Measurements from ENCODE around the gene DRC7.

Gene DRC7

GRCh38 chr16:57679767-57680482 is 14.7 kb upstream of the DRC7 start:
- no peak for TF ChIP-seq CTCF (IDR thresholded peaks at IDR 0.05; ENCODE audit: low read length, missing control alignments)
- H3K4me3 ChIP-seq (replicated peaks; ENCODE audit: low read depth, low read length), result no peak overlapping the region

GRCh38 chr16:57680842-57681375 is 13.7 kb upstream of the DRC7 start:
- no peak for DNase-seq (ENCODE audit: low read depth)
- TF ChIP-seq CTCF (IDR thresholded peaks at IDR 0.05; ENCODE audit: low read length, missing control alignments), result no peak
- no peak overlapping the region for H3K4me3 ChIP-seq (replicated peaks; ENCODE audit: low read depth, low read length)

More at GRCh38 chr16:57679767-57680482, 14.7 kb upstream of the DRC7 start:
- no peak for DNase-seq (ENCODE audit: low read depth)

GRCh38 chr16:57681950-57682728 is 12.5 kb upstream of the DRC7 start:
- DNase-seq (ENCODE audit: low read depth), result no peak
- no peak overlapping the region for H3K4me3 ChIP-seq (replicated peaks; ENCODE audit: low read depth, low read length)
- TF ChIP-seq CTCF (IDR thresholded peaks at IDR 0.05; ENCODE audit: low read length, missing control alignments), result no peak

- TF ChIP-seq CTCF (IDR thresholded peaks at IDR 0.05; ENCODE audit: low read length, missing control alignments), result no peak
- no peak for DNase-seq (ENCODE audit: low read depth)
These were observed 11.6 kb upstream of the DRC7 start for GRCh38 chr16:57682809-57683635.

GRCh38 chr16:57683636-57684545 is 10.7 kb upstream of the DRC7 start:
- no peak for TF ChIP-seq CTCF (IDR thresholded peaks at IDR 0.05; ENCODE audit: low read length, missing control alignments)
- DNase-seq (ENCODE audit: low read depth), result no peak
- H3K4me3 ChIP-seq (replicated peaks; ENCODE audit: low read depth, low read length), result no peak overlapping the region

More at GRCh38 chr16:57682809-57683635, 11.6 kb upstream of the DRC7 start:
- H3K4me3 ChIP-seq (replicated peaks; ENCODE audit: low read depth, low read length), result no peak overlapping the region
